Measurements from ENCODE around the gene PPP6R3.

DNA sequence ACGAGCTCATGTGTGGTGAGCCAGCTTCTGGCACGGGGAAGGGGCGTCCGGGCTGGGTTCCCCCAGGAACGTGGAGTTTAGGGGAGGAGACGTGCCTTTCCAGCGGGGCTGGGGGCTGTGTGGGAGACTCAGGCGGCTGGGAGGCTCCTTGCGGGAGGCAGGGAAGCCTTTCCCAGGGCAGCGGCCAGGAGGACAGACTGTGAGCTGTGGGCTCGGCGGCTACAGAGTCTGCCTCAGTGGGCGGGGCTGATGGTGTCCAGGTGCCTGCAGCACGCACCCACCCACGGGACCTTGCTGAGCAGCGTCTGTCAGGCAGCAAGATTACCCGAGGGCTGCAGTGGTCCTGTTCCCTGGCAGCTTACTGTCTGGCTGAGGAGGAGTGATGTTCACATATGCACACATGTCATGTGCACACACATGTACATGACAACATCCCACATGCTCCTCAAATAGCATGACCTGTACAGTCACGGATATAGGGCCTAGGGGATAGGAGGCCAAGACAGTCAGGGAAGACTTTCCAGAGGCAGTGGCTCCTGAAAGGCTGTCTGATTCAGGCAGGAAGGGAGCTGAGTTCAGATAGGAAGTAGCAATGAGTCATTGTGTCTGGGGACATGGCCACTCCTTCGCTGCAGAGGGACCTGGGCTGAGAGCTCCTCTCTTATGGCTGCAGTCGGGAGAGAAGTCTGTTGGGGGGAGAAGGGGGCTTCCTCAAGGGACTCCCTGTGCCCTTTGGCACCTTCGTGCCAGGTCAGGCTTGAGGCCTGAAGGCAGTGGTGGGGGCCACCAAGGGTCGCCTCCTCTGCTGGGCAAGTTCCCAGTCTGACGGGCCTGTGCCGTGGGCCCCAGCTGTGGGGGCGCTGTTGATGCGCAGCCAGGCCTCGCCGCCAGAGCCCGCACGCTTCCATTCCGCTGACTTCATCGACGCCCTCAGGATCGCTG is 23.3 kb upstream of the PPP6R3 start:
- TF ChIP-seq, protein P1, sequence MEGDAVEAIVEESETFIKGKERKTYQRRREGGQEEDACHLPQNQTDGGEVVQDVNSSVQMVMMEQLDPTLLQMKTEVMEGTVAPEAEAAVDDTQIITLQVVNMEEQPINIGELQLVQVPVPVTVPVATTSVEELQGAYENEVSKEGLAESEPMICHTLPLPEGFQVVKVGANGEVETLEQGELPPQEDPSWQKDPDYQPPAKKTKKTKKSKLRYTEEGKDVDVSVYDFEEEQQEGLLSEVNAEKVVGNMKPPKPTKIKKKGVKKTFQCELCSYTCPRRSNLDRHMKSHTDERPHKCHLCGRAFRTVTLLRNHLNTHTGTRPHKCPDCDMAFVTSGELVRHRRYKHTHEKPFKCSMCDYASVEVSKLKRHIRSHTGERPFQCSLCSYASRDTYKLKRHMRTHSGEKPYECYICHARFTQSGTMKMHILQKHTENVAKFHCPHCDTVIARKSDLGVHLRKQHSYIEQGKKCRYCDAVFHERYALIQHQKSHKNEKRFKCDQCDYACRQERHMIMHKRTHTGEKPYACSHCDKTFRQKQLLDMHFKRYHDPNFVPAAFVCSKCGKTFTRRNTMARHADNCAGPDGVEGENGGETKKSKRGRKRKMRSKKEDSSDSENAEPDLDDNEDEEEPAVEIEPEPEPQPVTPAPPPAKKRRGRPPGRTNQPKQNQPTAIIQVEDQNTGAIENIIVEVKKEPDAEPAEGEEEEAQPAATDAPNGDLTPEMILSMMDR (conservative IDR thresholded peaks at IDR 0.05; ENCODE audit: low read length), result no peak
- no peak for TF ChIP-seq EZH2phosphoT487 (IDR thresholded peaks at IDR 0.05; ENCODE audit: borderline replicate concordance)

All from Loucy (cell line).